ENCODE measurements around the gene BAD.
"Not testable (repeated sequence)": the region's sequence is repeated elsewhere in the genome, so short reads cannot be mapped to it uniquely, and the experiment has no call there.

BAD gene

GRCh38 chr11:64255135-64256128, 29.0 kb downstream of the BAD start:
- DNase-seq = no peak

GRCh38 chr11:64254326-64254725, 30.1 kb downstream of the BAD start:
- no peak for DNase-seq

GRCh38 chr11:64253481-64253880, 31.0 kb downstream of the BAD start:
- no peak for DNase-seq

GRCh38 chr11:64253043-64253442, 31.4 kb downstream of the BAD start:
- no peak for DNase-seq

- DNase-seq = no peak
Measured at GRCh38 chr11:64252003-64252872, 32.2 kb downstream of the BAD start.

- DNase-seq = no peak
Measured at GRCh38 chr11:64251753-64252002, 32.8 kb downstream of the BAD start.

- DNase-seq = no peak
Measured at GRCh38 chr11:64251016-64251752, 33.3 kb downstream of the BAD start, which contains the start of gene PLCB3. Gene PLCB3 (plus strand): TSS chr11:64251530. CDS start chr11:64251650, 120 bp downstream.

GRCh38 chr11:64250415-64251015, 34.0 kb downstream of the BAD start:
- DNase-seq = no peak

- DNase-seq = no peak
Measured at GRCh38 chr11:64249563-64250414, 34.7 kb downstream of the BAD start.

- DNase-seq = no peak
Measured at GRCh38 chr11:64249038-64249437, 35.4 kb downstream of the BAD start.

GRCh38 chr11:64248578-64248977, 35.9 kb downstream of the BAD start:
- no peak for DNase-seq

GRCh38 chr11:64247729-64248531, 36.5 kb downstream of the BAD start:
- no peak for DNase-seq

- DNase-seq = peak; percentile 64
Measured at GRCh38 chr11:64246871-64247728, 37.4 kb downstream of the BAD start, which contains the start of gene PPP1R14B. Gene PPP1R14B (minus strand): TSS chr11:64246943. CDS start chr11:64246673, 270 bp downstream.

- not testable (repeated sequence) for DNase-seq
Measured at GRCh38 chr11:64246621-64246870, 37.9 kb downstream of the BAD start.

- DNase-seq = peak; percentile 89
Measured at GRCh38 chr11:64245797-64246620, 38.5 kb downstream of the BAD start.

- DNase-seq = no peak
Measured at GRCh38 chr11:64245401-64245796, 39.1 kb downstream of the BAD start.

GRCh38 chr11:64244966-64245365, 39.5 kb downstream of the BAD start:
- no peak for DNase-seq

- no peak for DNase-seq
Measured at GRCh38 chr11:64244107-64244506, 40.4 kb downstream of the BAD start.

- DNase-seq = no peak
Measured at GRCh38 chr11:64243236-64243854, 41.1 kb downstream of the BAD start.
